Ovary (tissue), 3 donors: ENCODE measurements around the gene THSD8.

Experiments used
- CTCF ChIP-seq, 3 donors: fragments of 450-650 bp in 2 of 3; fragments of 200-600 bp in 1 of 3; IDR thresholded peaks; one replicate each; pipeline versions ENCODE4 v1.5.1 to v1.8.0; 2016 to 2022; ENCODE audit warnings: antibody characterized with exemption in 3 of 3, mild to moderate bottlenecking in 1 of 3
- EP300 ChIP-seq: sonication (generic); formaldehyde crosslinking; IDR thresholded peaks from one replicate; pipeline ENCODE4 v1.6.1; 2017; ENCODE audit warnings: antibody characterized with exemption
- POLR2A ChIP-seq: fragments of 450-650 bp; IDR thresholded peaks from one replicate; pipeline ENCODE4 v1.6.1; 2017; ENCODE audit warnings: antibody characterized with exemption, mild to moderate bottlenecking, moderate library complexity
- donor health status: DM: no; HTN: no; CAD: no.

DNA sequence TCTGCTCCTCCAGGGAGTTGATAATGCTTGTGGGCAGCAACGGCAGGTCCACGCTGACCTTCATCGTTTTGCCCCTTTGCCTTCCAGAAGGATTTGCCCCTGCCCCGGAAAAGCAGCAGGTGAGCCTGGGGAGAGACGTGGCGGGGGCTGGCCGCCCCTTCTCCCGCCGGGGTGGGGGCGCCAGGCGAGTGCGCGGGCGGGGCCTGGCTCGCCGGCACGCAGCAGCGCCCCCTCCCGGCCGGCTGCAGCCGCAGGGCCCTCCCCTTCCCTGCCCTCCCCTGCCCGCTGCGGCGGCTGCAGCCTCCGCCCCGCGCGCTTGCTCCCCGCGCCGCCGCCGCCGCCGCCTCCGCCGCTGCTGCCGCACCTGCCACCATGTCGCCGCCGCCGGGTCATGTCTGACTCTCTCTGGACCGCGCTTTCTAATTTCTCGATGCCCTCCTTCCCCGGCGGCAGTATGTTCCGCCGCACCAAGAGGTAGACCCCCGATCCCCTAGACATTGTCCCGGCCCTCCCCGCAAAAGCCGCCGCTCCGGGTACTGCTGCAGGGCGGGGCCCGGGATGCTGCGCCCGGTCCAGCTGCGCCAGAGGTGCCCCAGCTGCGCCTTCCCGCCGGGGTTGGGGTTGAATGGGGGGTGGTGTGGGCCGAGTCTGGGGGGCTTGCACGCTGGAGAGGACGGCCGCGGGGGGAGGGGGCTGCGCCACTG lies 36.5 kb downstream of the THSD8 start, which contains the start of gene MAST1:
- no peak for TF ChIP-seq POLR2A
- no peak for TF ChIP-seq CTCF (IDR thresholded peaks at IDR 0.05)
- no peak for TF ChIP-seq EP300
